Lower leg skin (tissue), 3 donors: Measurements from ENCODE around the gene BRMS1.

Experiments
- POLR2A ChIP-seq, 2 donors: fragments of 450-650 bp; IDR thresholded peaks; one replicate each; pipeline ENCODE4 v1.6.1; 2016 to 2017; ENCODE audit warnings: antibody characterized with exemption in 2 of 2, mild to moderate bottlenecking in 1 of 2, moderate library complexity in 1 of 2
- TF ChIP-seq, protein P1 (sequence below), 3 donors: fragments of 450-650 bp; IDR thresholded peaks; one replicate each; pipeline ENCODE4 v1.5.1; 2016; ENCODE audit warnings: antibody characterized with exemption in 3 of 3, mild to moderate bottlenecking in 3 of 3, moderate library complexity in 2 of 3

- TF ChIP-seq POLR2A (IDR thresholded peaks at IDR 0.05) = no peak
- TF ChIP-seq, protein P1, sequence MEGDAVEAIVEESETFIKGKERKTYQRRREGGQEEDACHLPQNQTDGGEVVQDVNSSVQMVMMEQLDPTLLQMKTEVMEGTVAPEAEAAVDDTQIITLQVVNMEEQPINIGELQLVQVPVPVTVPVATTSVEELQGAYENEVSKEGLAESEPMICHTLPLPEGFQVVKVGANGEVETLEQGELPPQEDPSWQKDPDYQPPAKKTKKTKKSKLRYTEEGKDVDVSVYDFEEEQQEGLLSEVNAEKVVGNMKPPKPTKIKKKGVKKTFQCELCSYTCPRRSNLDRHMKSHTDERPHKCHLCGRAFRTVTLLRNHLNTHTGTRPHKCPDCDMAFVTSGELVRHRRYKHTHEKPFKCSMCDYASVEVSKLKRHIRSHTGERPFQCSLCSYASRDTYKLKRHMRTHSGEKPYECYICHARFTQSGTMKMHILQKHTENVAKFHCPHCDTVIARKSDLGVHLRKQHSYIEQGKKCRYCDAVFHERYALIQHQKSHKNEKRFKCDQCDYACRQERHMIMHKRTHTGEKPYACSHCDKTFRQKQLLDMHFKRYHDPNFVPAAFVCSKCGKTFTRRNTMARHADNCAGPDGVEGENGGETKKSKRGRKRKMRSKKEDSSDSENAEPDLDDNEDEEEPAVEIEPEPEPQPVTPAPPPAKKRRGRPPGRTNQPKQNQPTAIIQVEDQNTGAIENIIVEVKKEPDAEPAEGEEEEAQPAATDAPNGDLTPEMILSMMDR (IDR thresholded peaks at IDR 0.05) = no peak
These were observed 55.2 kb downstream of the BRMS1 start for GRCh38 chr11:66289548-66290329.
